GM12872 (cell line): Measurements from ENCODE around the gene FGGY.

Source experiments
- CTCF ChIP-seq: IDR thresholded peaks from 3 replicates; pipeline ENCODE4 v1.5.1; 2011; ENCODE audit warnings: low read depth, mild to moderate bottlenecking, low read length, moderate library complexity; ENCODE audit not compliant: insufficient read depth

The FGGY gene

GRCh38 chr1:59457786-59458185 lies 160.9 kb downstream of the FGGY start:
- no peak for TF ChIP-seq CTCF

- TF ChIP-seq CTCF, result no peak
Observed at GRCh38 chr1:59458884-59459283, 162.0 kb downstream of the FGGY start.

GRCh38 chr1:59468828-59469428 lies 172.0 kb downstream of the FGGY start:
- no peak for TF ChIP-seq CTCF

GRCh38 chr1:59473831-59474230 lies 176.9 kb downstream of the FGGY start:
- no peak for TF ChIP-seq CTCF

GRCh38 chr1:59474496-59474895 lies 177.6 kb downstream of the FGGY start:
- no peak for TF ChIP-seq CTCF

GRCh38 chr1:59475737-59476136 lies 178.8 kb downstream of the FGGY start:
- TF ChIP-seq CTCF, result no peak

- TF ChIP-seq CTCF, result no peak
Observed at GRCh38 chr1:59477286-59477685, 180.4 kb downstream of the FGGY start.
